HK-2 (cell line): Measurements from ENCODE around the gene PRDM15.

Experiments
- DNase-seq: peaks from one replicate; pipeline ENCODE4 v3.0.0-alpha.2; 2018; ENCODE audit not compliant: unreplicated experiment

The PRDM15 gene

DNA sequence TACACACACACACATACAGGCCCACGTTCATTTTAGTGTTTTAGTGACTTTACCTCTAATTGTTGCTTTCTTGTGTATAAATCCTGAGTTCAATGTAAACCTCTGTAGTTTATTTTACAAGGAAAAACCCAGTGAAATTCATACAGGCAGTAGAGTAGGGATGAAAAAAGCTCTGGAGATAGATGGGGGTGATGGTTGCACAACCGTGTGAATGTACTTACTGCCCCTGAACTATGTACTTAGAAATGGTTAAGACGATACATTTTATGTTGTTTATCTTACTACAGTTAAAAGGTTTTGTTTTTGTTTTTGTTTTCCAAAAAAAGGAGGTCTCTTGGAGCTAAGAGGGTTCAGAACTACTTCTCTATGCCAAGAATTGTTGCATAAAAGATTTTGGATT lies 29.7 kb upstream of the PRDM15 start:
- DNase-seq, result no peak

DNA sequence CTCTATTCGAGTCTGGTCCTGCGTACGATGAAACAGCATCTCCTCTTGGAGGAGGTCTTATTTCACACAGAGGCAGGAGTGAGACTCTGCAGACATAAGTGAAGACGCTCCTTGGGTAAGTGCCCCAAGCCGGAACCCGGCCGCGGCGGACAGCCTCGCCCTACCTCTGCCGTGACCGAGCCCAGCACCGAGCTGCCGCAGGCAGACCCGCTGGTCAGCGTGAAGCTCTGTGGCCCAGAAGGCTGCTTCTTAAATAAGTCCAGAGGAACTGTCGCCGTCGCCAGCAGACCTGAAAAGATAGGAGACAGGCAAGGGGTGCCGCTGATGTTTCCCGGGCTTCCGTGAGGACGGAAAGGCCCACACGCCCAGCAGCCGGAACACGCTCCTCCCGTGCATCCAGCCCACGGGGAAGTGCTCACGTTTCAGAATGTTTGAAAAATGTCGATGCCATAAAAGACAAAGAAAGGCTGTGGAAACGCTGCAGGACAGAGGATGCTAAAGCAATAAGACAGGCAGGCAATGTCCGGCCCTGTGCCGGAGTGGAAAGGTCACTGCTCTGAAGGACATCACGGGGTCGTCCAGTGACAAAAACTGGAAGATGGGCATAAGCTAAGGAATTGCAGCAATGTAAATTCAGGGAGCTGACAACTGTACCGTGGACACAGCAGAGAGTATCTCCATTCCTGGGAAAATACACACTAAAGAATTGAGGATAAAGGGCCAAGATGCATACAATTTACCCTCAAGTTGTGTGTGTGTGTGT lies 28.5 kb upstream of the PRDM15 start:
- no peak for DNase-seq

DNA sequence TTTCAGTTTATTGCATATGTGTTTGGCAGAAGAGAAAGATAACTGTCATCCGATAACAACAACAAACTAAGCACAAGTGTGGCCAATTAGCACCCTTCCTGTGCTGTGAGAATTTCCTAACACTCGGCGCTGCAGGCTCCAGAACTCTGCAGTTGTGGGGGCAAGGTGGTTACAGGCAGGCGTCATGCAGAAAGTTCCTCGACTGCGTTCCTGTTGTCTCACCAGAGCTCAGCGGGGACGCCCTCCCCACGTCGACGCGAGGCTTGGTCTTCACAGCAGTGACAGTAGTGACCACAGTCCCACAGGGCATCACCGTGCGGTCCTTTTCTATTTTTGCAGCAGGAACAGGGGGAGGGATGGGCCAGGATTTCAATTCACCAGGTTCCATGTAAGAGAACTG lies 27.6 kb upstream of the PRDM15 start:
- no peak for DNase-seq

DNA sequence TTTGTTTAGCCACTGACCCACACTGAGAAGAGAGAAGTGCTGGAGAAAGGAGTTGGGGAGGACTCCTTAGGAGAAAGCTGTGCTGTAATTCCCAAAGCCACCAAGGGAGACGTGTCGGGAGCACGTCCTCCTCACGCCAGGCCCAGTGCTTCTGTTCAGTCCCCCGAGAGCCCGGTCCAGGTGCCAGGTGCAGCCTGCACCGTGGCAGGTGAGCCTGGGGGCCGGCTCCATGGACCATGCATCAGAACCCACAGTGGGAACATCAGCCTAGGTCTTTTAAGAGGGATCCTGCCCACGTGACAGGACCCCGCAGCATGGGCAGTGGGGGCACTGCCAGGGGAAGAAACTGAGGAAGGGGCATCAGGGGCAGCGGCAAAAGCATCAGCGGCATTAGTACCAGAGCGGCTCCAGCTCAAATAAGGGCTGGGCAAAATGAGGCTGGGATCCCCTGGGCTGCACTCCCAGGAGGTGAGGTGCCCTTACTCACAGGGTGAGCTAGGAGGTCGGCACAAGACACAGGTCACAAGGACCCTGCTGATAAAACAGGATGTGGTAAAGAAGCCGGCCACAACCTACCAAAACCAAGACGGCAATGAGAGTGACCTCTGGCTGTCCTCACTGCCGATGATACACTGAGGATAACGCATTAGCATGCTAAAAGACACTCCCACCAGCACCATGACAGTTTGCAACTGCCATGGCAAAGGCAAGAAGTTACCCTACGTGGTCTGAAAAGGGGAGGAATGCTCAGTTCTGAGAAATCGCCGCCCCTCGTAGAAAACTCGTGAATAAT lies 24.6 kb upstream of the PRDM15 start:
- no peak for DNase-seq

DNA sequence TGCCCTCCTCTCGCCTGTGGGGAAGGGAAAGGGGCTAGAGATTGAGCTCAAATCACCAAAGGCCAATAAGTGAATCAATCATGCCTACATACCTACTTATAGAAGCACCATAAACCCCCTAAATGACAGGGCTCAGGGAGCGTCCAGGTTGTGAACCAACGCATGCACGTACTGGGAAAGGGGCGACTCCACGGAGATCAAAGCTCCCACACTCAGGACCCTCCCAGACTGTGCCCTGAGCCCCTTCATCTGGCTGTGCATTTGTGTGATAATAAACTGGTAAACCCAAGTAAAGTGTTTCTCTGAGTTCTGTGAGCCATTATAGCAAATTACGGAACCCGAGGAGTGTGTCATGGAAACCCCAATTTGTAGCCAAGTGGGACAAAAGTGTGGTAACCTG lies 23.8 kb upstream of the PRDM15 start:
- DNase-seq, result no peak

DNA sequence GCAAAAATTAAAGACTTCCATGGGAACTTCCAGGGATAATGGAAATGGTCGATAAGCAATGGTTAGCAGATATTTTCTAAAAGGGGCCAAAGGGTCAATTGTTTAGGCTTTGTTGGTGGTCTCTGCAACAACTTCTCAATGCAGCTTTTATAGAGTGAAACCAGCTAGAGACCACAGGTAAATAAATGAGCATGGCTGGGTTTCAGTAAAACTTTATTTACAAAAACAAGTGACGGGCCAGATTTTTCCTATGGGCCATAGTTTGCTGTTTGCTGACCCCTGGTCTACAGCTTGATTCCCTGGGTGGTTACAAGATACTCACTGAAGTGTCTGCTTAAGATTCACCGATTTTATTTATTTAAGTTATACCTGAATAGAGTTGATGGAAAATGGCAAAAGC lies 22.6 kb upstream of the PRDM15 start:
- DNase-seq, result no peak

DNA sequence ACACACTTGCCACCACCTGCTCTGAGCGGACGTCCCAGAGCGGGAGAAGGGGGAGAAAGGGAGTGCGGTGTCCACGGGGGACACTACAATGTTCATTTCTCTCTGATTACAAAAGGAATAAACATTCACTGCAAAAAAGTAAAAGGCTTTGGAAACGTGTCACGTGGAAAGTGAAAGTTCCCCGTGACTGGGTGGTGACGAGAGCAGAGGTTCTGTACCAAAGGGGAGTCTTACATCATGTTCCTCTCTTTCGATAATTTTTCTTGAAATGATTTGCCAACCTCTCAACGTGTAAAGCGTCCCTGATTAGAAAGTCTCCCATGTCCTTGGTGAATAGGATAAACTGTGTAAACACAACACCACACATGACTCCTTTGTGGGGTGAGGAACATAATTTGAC lies 22.0 kb upstream of the PRDM15 start:
- DNase-seq, result no peak

DNA sequence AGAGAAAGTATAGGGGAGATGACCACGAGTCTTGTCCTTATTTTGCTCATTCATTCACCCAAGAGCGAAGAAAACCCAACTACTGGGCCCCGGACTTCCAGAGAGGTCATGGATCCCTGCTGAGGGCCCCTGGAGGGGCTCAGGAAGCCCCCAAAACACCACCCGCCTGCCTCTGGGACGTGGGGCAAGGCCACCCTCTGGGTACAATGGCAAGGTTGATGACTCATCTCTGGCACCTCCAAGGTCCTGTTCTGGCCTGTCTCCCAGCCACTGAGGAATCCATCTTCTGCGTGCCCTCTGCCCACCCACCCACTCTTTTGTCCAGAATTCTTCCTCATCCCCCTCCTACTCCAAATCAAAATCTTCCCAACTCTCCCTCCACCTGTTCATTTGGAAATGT lies 21.3 kb upstream of the PRDM15 start:
- DNase-seq, result no peak

DNA sequence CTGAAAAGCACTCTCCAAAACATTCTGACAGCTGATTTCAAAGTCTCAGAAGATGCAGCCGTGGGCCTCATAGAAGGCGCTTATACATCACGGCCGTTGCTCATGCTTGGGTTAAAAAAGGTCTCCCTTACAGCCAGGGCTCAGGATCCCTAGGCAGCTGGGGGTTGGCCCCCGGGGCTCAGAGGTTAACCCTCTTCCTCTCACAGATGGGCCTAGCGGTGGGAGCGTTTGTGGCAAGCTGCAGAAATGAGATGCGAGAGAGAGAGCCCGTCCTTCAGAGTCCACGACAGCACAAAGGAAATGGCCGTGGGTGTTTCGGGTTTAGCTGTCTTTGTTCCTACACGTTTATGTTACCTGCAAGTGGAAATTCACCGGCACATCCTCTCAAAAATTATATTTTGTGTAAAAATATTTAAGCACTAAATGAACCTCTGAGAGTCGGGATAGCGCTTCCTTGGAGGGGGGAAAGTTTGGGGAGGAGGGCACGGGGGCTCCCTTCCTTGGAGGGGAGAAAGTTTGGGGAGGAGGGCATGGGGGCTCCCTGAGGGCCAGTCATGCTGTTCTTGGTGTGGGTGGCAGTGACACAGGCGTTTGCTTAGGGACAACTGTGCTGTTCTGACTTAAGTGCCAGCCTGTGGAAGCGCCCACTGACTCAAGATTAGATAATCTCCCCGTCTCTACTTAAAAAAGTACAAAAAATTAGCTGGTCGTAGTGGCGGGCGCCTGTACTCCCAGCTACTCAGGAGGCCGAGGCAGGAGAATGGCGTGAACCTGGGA lies 20.5 kb upstream of the PRDM15 start:
- no peak for DNase-seq

DNA sequence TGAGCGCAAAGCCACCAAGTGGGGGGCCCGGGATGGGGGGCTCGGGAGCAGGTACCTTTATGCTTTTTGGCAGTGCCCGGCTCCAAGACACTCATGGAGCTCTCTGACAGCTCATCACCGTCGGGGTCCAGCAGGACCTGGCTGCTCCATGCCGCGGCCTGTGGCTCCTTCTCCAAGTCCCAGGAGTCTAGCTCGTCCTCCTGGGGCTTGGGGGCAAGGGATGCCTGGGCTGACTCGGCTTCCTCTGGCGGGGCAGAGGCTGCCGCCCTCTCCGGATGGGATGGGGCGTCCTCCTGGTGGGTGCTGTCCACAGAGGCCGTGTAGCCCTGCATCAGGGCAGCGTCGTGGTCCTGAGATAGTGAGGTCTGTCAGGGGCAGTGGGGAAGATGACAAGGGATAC lies 19.9 kb upstream of the PRDM15 start:
- no peak for DNase-seq

DNA sequence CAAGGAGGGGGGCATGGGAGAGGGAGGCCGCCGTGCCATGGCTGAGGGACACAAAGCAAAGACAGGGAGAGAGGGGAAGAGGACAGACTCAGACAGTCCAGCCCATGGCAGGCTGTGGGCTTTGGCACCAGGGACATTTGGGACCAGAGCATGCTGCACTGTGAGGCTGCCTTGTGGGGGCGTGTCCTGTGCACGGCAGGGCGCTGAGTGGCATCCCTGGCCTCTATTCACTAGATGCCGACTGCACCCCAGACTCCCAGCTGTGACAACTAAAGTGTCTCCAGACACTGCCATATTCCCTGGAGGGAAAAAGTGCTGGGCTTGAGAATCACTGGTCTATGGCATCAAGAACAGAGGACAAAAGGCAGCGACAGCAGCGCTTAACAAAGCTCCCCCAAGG lies 18.6 kb upstream of the PRDM15 start:
- DNase-seq, result no peak

DNA sequence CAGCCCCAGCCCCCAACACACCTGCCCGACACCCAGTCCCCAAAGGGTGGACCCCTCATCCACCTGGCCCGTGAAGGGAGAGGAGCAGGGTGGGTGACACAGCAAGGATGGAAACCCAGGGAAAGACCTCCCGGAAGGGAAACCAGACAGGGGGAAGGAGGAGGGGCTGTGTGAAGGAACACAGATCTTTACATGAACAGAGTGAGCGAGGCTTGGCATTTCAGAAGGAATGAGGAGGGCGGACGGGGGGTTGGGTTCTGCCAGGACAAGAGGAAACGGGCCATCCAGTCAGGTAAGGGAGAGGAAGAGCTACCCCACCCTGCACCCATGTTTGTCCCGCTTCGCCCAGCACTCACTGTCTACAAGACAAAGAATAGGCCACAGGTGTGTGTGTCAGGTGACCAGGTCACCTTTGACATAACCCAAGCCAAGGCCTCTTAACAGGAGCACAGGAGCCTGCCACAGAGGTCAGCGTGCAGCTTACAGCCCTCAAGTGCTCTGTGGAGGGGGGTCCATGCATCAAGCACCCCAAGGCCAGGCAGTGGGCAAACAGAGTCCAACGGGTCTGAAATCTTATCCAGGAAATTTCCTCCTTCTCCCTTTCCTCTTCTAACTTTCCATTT lies 18.0 kb upstream of the PRDM15 start:
- no peak for DNase-seq

DNA sequence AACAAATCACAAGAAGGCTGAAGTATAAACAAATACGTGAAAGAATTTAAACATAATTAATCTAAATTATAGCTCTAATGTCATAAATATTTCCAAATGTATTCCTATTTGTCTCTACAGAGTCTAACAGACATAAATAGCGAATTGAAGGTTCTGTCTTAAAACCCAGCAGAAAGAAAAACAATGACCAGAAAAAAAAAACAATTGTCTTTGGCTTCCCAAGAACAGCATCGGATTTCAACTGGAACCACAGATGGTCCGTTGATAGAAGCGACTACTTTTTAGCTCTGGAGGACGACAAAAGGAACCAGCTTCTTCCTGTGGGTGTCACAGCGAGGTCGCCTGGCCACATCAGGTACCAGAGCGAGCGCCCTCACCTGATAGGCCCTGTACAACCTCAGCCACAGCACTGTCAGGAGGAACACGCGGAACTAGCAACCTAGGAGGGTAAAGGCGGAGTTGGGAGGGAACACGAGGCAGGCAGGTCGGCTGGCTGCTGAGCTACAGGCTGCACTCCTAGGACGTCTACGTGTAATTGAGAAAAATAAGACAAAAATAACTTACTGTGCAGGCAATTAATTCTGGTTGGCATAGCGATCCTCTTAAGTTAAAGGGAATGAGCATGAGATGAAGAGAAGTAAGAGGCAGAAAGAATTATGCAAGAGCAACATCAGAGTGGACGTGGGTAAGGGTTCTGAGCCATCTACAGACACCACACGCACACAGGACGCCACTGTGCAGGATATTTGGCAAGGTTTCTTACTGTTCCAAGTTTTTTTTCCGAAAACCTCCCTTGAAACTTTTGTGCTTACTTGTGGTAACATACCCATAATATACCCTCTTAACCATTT lies 16.7 kb upstream of the PRDM15 start:
- no peak for DNase-seq

DNA sequence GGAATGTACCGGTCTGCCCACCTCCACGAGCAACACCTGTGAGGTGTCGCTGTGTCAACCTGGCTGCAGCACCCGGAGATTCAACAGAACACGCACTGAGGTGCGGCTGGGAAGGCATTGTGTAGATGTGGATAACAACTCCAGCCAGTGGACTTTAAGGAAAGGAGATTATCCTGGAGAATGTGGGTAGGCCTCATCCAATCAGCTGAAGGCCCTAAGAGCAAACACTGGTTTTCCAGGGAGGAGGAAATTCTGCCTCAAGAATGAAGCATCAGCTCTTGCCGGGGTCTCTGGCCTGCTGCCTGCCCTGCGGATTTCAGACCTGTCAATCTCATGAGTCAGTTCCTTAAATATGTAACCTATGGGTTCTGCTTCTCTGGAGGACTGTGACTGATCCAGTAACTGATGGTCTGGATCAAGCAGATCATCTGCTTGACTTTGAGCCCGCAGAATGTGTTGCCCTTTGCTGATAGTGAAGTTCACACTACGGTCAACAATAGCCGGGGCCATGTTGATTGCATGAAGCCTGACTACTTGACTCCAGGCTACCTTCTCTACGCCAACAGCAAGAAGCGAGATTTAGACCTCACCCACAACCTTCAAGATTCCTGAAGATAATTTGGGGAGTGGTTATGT lies 15.9 kb upstream of the PRDM15 start:
- peak; percentile 63 for DNase-seq

DNA sequence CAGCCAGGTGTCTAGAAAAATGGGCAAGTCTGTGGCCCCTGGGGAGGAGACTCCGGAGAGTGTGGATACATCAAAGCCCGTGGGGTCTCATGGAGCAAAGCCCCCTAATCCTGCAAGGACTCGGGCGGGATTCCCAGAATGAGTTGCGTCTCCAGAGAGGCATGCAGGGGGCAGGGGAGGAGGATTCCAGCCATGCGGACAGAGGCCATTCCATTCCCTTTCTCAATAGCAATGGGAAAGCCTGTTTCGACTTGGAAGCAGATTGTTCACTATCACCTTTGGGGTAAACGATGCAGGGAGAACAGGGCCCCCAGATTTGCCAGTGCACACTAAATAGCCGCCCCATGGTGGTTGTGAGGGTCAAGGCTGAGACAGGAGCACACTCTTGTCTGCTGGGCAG lies 15.4 kb upstream of the PRDM15 start:
- no peak for DNase-seq

DNA sequence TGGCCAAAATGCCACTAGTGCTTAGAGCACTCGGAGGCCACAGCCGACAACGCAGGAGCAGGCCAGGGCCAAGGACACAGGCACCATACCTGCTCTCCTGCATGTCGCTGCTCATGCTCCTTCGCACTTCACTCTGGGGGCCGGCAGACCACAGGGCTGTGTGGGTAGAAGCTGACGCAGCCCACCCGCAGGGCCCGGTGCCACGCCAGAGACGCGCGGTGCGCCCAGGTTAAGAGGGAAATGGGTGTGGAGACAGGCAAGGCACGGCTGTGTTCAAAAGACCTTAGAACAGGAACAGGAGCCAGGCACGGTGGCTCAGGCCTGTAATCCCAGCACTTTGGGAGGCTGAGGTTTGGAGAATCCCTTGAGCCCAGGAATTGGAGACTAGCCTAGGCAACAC lies 13.6 kb upstream of the PRDM15 start:
- DNase-seq, result no peak

DNA sequence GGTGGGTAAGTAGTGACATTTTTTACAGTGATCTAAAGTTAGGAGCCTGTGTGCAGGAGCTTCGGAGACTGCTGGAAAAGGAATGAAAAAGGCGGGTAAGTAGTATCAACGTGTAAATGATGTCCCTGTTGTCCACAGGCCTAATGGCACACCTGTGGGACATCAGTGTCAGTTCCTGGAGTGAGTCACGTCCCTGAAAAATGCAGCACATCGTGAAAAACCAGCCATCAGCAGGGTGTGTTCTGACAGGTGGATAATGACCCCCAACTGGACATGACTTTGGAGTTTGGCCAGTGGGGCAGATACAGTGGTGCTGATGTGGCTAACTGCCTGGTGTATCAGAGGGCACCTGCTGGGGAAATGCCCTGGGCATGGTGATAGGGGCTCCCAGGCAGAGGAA lies 12.0 kb upstream of the PRDM15 start:
- no peak for DNase-seq

DNA sequence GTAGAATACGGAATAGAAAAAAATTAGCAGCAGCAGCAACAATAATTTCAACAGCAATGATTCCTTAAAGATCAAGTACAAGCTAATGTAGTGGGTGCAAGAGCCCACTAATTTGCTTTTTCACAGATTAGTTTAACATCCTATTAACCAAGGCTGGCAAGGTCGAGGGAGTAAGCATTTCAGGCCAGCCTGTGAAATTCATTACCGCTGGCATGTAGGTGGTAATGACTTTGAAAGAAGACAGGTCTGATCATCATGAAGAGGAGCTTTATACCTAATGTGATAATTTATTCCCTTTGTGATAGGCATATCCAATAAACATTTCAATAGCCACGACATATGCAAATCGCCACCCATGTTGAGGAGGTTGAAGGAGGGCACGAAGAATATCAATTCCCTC lies 11.2 kb upstream of the PRDM15 start:
- no peak for DNase-seq

DNA sequence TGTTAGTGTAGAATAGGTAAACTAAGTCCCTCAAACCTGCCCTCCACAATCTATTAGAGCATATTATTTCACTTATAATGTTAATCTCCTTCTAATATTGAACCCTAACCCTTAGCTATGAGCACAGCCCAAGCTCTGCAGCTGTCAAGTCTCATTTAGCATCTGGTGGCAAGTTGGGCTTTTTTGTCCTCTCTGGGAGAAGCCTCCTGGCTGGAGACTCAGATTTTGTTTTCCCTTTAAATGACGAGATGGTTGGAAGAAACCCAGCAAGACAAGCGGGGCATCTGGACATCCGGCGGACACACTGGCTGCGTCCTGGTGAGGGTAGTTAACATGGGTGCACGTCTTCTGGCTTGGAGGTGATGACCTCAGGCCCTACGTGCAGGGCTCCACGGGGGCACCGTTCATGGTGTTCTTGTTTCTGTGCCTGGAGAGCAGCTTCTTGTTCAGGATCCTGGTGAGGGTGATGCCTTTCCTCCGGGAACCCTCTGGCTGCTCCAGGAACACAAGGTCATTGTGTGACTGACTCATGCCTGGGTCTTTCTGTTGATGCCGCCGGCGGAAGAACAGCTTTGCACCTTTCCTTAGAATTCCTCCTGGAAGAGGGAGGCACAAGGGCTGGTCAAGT lies 9.7 kb upstream of the PRDM15 start:
- no peak for DNase-seq

DNA sequence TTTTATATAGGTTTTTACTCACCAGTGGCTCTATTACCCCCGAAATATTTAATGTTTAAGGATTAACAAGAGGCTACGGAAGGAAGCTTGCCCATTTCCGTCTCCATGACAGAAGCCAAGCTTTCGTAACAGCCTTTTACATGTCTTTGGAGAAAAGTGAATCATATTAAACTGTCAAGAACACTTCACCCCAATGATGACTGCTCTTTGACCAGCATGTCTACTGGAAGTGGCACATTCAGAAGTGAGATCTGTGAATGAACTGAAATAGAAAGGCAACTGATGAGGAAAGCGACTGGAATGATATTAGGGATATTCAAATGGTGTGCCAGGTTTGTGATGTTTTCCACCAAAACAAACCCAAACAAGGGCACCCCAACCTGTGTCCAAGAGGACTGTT lies 8.5 kb upstream of the PRDM15 start:
- DNase-seq, result no peak
